ENCODE results near the gene C11orf21.

Gene C11orf21

GRCh38 chr11:2330696-2331095, 29.0 kb upstream of the C11orf21 start:
- ATAC-seq (no peak), DNase-seq (no peak)
- Mint-ChIP-seq H3K9me3 (no peaks in the 10 kb centered on the region), H3K4me1 (no peaks in the 10 kb centered on the region), H3K4me3 (no peak overlapping the region), H3K27me3 (peaks cover 15% of the 10 kb centered on the region), H3K27ac (no peak overlapping the region), H3K36me3 (ENCODE audit: low read depth) (no peaks in the 10 kb centered on the region)

GRCh38 chr11:2329551-2329950, 27.8 kb upstream of the C11orf21 start:
- no peaks in the 10 kb centered on the region for H3K36me3 Mint-ChIP-seq (ENCODE audit: low read depth)
- no peak overlapping the region for H3K4me3 Mint-ChIP-seq
- no peaks in the 10 kb centered on the region for H3K9me3 Mint-ChIP-seq
- H3K27me3 Mint-ChIP-seq: peaks cover 15% of the 10 kb centered on the region
- H3K4me1 Mint-ChIP-seq: no peaks in the 10 kb centered on the region
- ATAC-seq (no peak), DNase-seq (no peak)
- H3K27ac Mint-ChIP-seq: no peak overlapping the region

GRCh38 chr11:2328656-2329354, 27.1 kb upstream of the C11orf21 start:
- Mint-ChIP-seq H3K4me3 (no peak overlapping the region), H3K27me3 (peaks cover 15% of the 10 kb centered on the region), H3K36me3 (ENCODE audit: low read depth) (no peaks in the 10 kb centered on the region), H3K4me1 (no peaks in the 10 kb centered on the region), H3K27ac (no peak overlapping the region), H3K9me3 (no peaks in the 10 kb centered on the region)
- no peak for ATAC-seq
- DNase-seq: no peak

GRCh38 chr11:2328021-2328420, 26.3 kb upstream of the C11orf21 start:
- no peak for ATAC-seq
- H3K9me3 Mint-ChIP-seq: peaks cover under 1% of the 10 kb centered on the region
- no peaks in the 10 kb centered on the region for H3K4me1 Mint-ChIP-seq
- peaks cover 15% of the 10 kb centered on the region for H3K27me3 Mint-ChIP-seq
- H3K36me3 Mint-ChIP-seq (ENCODE audit: low read depth): no peaks in the 10 kb centered on the region
- no peak overlapping the region for H3K27ac Mint-ChIP-seq
- DNase-seq: no peak
- no peak overlapping the region for H3K4me3 Mint-ChIP-seq

- no peak for ATAC-seq
- H3K27me3 Mint-ChIP-seq: peaks cover 15% of the 10 kb centered on the region
- no peaks in the 10 kb centered on the region for H3K4me1 Mint-ChIP-seq
- H3K9me3 Mint-ChIP-seq: peaks cover 5% of the 10 kb centered on the region
- no peak overlapping the region for H3K27ac Mint-ChIP-seq
- no peaks in the 10 kb centered on the region for H3K36me3 Mint-ChIP-seq (ENCODE audit: low read depth)
- no peak for DNase-seq
- no peak overlapping the region for H3K4me3 Mint-ChIP-seq
Measured at GRCh38 chr11:2327032-2327431, 25.3 kb upstream of the C11orf21 start.

- Mint-ChIP-seq H3K36me3 (ENCODE audit: low read depth) (no peaks in the 10 kb centered on the region), H3K27me3 (peaks cover 10% of the 10 kb centered on the region), H3K4me1 (no peaks in the 10 kb centered on the region), H3K9me3 (peaks cover 5% of the 10 kb centered on the region), H3K27ac (no peak overlapping the region), H3K4me3 (no peak overlapping the region)
- DNase-seq (no peak), ATAC-seq (no peak)
Measured at GRCh38 chr11:2325719-2326118, 24.0 kb upstream of the C11orf21 start.

GRCh38 chr11:2325123-2325522, 23.4 kb upstream of the C11orf21 start:
- Mint-ChIP-seq H3K27me3 (peaks cover 7% of the 10 kb centered on the region), H3K4me3 (no peak overlapping the region), H3K9me3 (peaks cover 5% of the 10 kb centered on the region), H3K4me1 (no peaks in the 10 kb centered on the region), H3K36me3 (ENCODE audit: low read depth) (no peaks in the 10 kb centered on the region), H3K27ac (no peak overlapping the region)
- ATAC-seq (no peak), DNase-seq (no peak)

- Mint-ChIP-seq H3K4me1 (peaks cover 3% of the 10 kb centered on the region), H3K27ac (no peak overlapping the region)
Measured at GRCh38 chr11:2321311-2321683, 19.6 kb upstream of the C11orf21 start.

GRCh38 chr11:2320568-2321310, 19.0 kb upstream of the C11orf21 start:
- no peak overlapping the region for H3K27ac Mint-ChIP-seq

More at GRCh38 chr11:2321311-2321683, 19.6 kb upstream of the C11orf21 start:
- no peaks in the 10 kb centered on the region for H3K36me3 Mint-ChIP-seq (ENCODE audit: low read depth)
- ATAC-seq (no peak), DNase-seq (no peak)
- no peak overlapping the region for H3K4me3 Mint-ChIP-seq
- peaks cover 5% of the 10 kb centered on the region for H3K9me3 Mint-ChIP-seq
- H3K27me3 Mint-ChIP-seq: no peaks in the 10 kb centered on the region

GRCh38 chr11:2319791-2320472, 18.2 kb upstream of the C11orf21 start:
- Mint-ChIP-seq H3K9me3 (peaks cover 5% of the 10 kb centered on the region), H3K27me3 (no peaks in the 10 kb centered on the region), H3K36me3 (ENCODE audit: low read depth) (no peaks in the 10 kb centered on the region), H3K4me3 (no peak overlapping the region), H3K4me1 (peaks cover 3% of the 10 kb centered on the region), H3K27ac (no peak overlapping the region)
- DNase-seq (no peak), ATAC-seq (no peak)

More at GRCh38 chr11:2320568-2321310, 19.0 kb upstream of the C11orf21 start:
- Mint-ChIP-seq H3K27me3 (no peaks in the 10 kb centered on the region), H3K4me3 (no peak overlapping the region), H3K9me3 (peaks cover 5% of the 10 kb centered on the region), H3K4me1 (peaks cover 3% of the 10 kb centered on the region), H3K36me3 (ENCODE audit: low read depth) (no peaks in the 10 kb centered on the region)
- no peak for DNase-seq
- ATAC-seq: no peak

- peaks cover 3% of the 10 kb centered on the region for H3K4me1 Mint-ChIP-seq
- no peak for DNase-seq
- peaks cover 5% of the 10 kb centered on the region for H3K9me3 Mint-ChIP-seq
- H3K4me3 Mint-ChIP-seq: no peak overlapping the region
- H3K36me3 Mint-ChIP-seq (ENCODE audit: low read depth): no peaks in the 10 kb centered on the region
- ATAC-seq: no peak
- no peaks in the 10 kb centered on the region for H3K27me3 Mint-ChIP-seq
- no peak overlapping the region for H3K27ac Mint-ChIP-seq
Measured at GRCh38 chr11:2318707-2319106, 17.0 kb upstream of the C11orf21 start.

GRCh38 chr11:2318123-2318522, 16.4 kb upstream of the C11orf21 start:
- Mint-ChIP-seq H3K27ac (no peak overlapping the region), H3K4me3 (no peak overlapping the region), H3K27me3 (no peaks in the 10 kb centered on the region), H3K36me3 (ENCODE audit: low read depth) (no peaks in the 10 kb centered on the region), H3K4me1 (peaks cover 3% of the 10 kb centered on the region), H3K9me3 (peaks cover 5% of the 10 kb centered on the region)
- ATAC-seq (no peak), DNase-seq (no peak)

GRCh38 chr11:2317354-2318050, 15.8 kb upstream of the C11orf21 start:
- H3K4me1 Mint-ChIP-seq: peaks cover 3% of the 10 kb centered on the region
- no peaks in the 10 kb centered on the region for H3K27me3 Mint-ChIP-seq
- no peaks in the 10 kb centered on the region for H3K36me3 Mint-ChIP-seq (ENCODE audit: low read depth)
- no peak for DNase-seq
- H3K4me3 Mint-ChIP-seq: no peak overlapping the region
- no peak overlapping the region for H3K27ac Mint-ChIP-seq
- H3K9me3 Mint-ChIP-seq: no peaks in the 10 kb centered on the region
- ATAC-seq: no peak

GRCh38 chr11:2316963-2317244, 15.2 kb upstream of the C11orf21 start:
- H3K9me3 Mint-ChIP-seq: no peaks in the 10 kb centered on the region
- H3K4me1 Mint-ChIP-seq: peaks cover 3% of the 10 kb centered on the region
- ATAC-seq (no peak), DNase-seq (no peak)
- H3K27me3 Mint-ChIP-seq: no peaks in the 10 kb centered on the region
- no peaks in the 10 kb centered on the region for H3K36me3 Mint-ChIP-seq (ENCODE audit: low read depth)
- no peak overlapping the region for H3K4me3 Mint-ChIP-seq
- no peak overlapping the region for H3K27ac Mint-ChIP-seq

Measured in activated naive CD8-positive, alpha-beta T cell treated with anti-CD3 and anti-CD28 coated beads, Interleukin-2, amount 50 U/mL, for 24 hours (primary cell).